A549 treated with DMSO at 1 μM for 4 hours (cell line): Measurements from ENCODE around the gene ST7. TPM values are rescaled to one million over a fixed set of nuclear protein-coding genes. Genes with fewer than 3 reads are reported as not detected.

Source experiments
- total RNA-seq: library from RNA; stranded (reverse); fragments of 200-300 nt; extraction: Qiagen RNA extraction; gene quantifications from 5 replicates; pipeline ENCODE4 v1.2.3, GENCODE V29; 2022; ENCODE audit warnings: low read depth

Gene ST7, protein sequence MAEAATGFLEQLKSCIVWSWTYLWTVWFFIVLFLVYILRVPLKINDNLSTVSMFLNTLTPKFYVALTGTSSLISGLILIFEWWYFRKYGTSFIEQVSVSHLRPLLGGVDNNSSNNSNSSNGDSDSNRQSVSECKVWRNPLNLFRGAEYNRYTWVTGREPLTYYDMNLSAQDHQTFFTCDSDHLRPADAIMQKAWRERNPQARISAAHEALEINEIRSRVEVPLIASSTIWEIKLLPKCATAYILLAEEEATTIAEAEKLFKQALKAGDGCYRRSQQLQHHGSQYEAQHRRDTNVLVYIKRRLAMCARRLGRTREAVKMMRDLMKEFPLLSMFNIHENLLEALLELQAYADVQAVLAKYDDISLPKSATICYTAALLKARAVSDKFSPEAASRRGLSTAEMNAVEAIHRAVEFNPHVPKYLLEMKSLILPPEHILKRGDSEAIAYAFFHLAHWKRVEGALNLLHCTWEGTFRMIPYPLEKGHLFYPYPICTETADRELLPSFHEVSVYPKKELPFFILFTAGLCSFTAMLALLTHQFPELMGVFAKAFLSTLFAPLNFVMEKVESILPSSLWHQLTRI
- total RNA-seq, result 26.5 to 29.9 TPM (median 27.2 TPM) in 5 replicates

GRCh38 chr7:116953372-116953905 is at the start of gene ST7:
TSS of gene ST7 (plus strand) at chr7:116953501. CDS start at chr7:116953541, 40 bp downstream.

Other genes starting within 250 kb of the ST7 start
- 118 to 159 TPM (median 138 TPM) in 5 replicates for gene CAPZA2, start 90.9 kb upstream of the ST7 start, total RNA-seq